Hindlimb muscle (tissue), 1 donor: ENCODE measurements around the gene HPS4. TPM values are rescaled to one million over a fixed set of nuclear protein-coding genes. Genes with fewer than 3 reads are reported as not detected.

ENCODE experiments used
- DNase-seq: peaks from one replicate; pipeline ENCODE4 v3.0.0-alpha.2; 2013
- polyA plus RNA-seq: library from polyadenylated mRNA; unstranded; fragments of 120-200 nt; gene quantifications from one replicate; pipeline ENCODE4 v1.2.1, GENCODE V29; 2013; ENCODE audit not compliant: insufficient read length

Gene HPS4
- polyA plus RNA-seq, 1 donor, result 18.0 TPM

DNA sequence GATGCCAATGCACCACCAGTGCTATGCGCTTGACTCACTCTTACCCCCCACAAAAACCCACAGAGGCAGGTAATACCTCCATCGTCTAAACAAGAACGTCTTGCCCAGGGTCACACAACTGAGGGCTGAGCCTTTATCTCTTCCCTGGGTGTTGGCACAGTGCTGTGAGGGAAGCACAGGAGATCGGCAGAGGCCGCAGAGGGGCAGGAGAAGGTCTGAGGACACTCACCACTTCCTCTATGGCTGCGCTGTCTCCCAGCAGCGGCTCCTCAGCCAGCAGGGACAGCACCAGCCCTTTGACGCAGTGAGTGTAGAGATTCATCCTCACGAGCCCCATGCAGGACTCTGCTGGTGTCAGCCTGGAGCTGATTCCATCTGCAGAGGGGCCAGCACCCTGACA, 19.9 kb downstream of the HPS4 start:
- DNase-seq, result no peak

DNA sequence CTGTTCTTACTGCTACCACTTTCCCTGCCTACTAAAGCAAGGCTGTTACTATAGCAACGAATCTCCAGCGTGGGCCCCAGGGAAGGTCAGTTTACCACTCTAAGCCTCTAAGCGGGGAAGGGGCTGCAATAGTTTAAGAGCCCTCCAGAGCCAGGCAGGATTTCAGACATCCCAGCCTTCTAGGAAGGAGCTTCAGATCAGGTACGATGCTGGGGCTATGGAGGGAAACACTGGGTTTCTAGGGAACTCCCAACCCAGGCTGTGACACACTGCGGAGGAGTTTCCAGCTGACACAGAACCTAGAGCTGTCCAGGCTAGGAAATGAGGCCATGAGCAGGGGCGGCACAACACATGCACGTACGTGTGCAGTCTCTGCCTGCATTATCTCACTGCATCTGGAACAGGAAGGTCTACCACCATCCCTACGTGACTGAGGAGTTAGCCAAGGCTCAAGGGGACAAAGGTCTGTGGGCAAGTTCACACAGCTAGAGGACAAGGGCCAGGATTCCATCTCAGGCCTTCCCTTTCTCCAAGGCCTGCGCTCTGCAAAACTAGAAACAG, 20.4 kb downstream of the HPS4 start:
- no peak for DNase-seq

DNA sequence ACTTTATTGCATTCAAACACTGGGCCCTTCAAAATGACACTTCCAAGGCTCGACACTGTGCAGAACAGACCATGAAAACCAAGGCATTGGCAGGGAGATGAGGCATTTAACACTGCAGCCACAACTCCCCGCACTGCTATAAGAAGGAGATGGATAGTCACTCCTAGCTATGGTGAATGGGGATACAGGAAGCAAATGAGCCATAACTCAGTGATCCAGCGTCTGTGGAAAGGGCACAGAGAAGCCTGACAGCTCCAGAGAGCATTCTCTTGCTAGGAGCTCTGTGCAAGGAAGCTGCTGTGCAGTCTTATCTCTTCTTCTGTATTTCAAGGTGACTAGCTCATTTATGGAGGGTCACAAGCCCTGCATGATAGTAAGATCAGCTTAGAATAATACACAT, 20.9 kb downstream of the HPS4 start:
- DNase-seq, result no peak

DNA sequence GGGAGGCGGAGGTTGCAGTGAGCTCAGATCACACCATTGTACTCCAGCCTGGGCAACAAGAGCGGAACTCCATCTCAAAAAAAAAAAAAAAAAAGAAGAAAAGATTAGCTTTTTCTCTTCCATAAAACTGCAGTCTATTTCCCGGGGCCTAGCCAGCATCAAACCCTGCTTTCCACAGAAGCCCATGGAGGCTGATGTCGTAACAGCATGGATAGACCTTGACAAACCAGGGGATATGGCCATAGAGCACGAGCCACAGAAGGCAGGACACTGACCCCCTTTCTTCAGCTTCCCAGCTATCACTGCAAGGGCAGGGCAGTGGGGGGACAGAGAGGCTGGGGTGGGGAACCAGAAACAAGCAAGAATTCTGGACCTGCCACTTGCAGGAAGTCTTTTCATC, 21.5 kb downstream of the HPS4 start:
- no peak for DNase-seq

DNA sequence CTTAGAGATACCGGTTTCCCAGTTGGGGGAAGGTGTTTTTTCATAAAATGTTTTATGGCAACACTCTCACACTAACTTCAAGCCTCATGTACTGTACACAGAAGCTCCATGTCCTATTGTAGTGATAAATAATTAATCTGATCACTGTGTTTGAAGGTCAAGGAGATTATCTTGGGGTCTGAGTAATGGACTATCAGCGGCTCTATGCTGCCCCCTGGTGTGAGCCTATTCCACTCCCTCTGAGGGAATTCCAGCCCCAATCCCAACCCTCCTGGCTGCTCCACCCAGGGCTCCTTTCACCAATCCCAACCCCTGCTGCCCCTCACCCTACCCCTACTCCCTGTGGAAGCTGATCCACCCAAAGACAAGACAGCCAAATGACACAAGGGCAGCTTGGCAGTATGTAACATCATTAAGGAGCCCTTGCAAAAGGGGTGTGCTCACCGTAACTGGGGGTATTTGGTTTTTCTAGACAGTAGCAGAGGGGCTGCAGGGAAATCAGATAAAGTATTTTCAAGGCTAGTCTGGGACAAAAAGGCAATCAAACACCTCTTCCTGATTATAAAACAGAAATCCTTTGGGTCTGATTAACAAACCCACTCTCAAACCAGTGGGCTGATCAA, 22.3 kb downstream of the HPS4 start:
- peak; percentile 44 for DNase-seq

DNA sequence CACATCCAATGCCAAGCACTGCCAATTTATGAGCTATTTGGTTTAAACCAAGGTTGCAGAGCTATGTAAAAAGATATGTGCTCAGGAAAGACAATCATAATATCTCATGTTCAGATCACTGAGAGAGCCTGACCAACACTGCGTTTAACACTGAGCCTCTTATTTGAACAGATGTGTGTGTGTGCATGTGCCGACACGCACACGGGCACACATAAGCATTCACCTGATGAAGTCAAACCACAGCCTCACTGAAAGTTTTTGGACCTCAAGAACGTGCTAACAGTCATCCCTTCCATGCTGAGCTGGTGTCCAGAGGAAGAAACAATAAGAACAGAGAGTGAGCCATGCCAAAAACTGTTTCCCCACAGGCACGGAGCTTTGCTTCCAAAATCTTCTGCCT, 23.4 kb downstream of the HPS4 start:
- no peak for DNase-seq

DNA sequence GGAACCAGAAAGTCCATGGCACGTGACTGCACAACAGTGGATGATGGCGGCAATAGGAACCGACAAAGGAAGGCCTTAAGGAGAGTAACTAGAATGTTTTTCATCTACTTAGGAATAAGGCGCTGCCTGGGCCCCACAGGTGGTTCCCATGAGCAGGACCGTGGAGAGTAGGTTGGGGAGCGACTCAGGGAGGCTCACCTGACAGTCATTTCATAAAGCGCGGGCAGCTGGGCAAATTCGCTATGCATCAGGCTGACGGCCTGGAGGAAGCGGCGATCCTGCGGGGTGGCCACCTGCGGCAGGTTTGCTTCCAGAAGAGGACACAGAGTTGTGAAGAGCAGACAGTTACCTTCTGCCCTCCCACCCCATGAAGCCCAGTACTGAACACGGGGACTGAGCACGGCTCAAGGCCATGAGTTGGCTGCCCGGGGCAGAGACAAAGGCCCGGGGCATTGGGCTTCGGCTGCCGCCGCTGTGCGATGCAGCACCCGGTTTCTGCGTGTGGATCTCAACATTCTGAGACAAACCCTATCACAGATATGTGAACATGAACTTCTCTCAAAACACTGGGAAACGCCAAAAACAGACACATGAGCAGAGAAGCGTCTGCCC, 25.8 kb downstream of the HPS4 start:
- no peak for DNase-seq

DNA sequence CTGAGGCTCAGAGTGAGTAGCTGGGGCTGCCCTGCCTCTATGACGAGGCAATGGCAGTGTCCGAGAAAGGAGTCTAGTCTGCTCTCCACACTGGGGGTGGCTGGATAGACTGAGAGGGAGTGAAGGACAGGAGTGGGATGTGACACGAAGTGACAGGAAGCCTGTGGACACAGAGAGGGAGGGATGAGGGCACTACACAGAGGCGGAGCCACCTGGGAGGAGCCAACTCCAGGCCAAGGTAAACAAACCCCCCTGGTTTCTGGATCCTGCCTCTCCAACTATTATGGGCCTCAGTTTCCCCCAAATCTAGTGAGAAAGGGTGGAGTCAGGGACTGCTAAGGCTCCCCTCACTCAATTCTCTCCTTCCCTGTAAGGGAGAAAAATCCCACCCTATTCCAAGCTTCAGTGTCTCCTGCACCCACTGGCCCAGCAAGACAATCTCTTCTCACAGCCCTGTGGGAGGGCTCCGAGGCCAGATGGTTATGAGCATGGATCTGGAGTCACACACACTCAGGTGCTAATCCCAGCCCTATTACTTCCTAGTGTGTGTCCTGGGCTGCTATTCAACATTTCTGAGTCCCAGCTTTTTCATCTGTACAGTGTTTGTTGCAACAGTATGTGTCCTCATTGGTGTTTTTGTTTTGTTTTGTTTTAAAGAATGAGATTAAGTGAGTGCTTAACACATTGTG, 29.6 kb downstream of the HPS4 start:
- no peak for DNase-seq

DNA sequence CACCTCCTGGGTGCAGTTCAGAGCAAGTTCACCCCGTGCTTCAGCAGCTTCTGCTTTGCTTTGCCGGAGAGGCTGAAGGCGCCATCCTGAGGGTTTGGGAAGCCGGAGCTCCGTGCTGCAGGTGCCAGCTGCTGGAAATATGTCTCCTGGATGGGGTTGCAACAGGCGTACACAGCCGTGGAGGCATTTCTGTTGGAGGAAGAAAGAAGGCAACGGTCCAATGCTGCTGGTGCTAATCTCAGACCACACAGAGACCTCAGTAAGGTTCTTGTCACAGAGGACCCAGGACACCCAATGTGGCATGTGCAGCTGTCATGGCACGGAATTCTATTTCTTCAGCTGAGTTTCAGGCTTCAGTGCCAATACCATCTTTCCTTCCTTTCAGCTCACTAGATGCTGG, 30.4 kb downstream of the HPS4 start:
- no peak for DNase-seq

DNA sequence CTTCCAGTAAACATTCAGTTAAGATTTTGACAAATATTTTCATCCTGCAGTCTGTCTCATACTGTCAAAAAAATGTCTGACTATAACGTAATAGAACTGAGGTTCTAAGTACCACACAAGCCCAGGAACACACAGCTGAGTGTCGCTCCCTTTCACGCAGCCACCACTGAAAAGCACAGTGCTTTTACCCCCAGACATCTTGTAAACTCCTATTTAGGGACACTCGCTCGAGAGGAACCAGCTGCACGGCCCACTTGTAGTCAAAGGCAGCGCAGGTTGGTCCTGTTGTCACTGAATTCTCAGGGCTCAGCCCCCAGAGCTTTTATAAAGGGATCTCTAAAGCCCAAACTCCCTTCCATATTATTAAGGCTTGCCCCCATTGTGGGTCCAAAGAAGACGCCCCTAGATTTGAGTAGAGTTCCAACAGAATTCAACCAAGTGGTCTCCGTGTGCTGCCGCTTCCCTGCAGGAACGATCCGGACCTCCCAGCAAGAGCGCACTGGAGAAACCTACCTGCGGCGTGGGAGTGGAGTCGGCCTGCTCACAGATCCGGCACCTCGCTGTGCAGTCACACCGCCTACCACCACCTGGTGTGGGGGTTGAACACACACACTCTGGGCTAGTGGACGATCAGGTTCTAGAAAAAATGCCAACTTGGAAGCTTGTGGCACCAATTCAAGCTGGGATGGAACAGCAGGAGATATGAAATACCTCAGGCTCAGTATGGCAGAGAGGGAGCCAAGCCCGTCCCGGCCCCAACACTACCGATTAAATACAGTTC, 31.2 kb downstream of the HPS4 start:
- no peak for DNase-seq

DNA sequence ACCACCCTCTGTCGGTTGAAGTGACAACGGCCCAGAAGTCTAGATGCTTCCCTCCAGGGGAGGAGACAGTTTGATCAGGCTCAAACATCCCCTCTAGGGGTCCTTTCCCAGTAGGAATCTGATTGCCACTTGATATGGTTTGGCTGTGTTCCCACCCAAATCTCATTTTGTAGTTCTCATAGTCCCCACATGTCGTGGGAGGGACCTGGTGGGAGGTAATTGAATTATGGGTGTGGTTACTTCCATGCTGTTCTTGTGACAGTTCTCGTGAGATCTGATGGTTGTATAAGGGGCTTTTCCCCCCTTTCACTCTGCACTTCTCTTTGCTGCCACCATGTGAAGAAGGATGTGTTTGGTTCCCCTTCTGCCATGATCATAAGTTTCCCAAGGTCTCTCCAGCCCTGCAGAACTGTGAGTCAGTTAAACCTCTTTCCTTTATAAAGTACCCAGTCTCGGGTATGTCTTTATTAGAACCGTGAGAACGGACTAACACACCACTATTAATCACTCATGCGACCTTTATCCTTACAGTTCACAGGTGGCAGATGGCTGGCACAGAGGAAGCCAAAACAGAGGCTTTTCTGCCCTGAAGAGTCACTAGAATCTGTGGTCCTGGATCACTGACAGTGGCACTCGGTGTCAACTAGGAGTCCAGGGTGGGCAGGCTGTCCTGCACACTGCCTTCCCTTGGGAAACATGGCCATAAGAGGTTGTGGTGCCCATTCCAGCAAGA, 33.0 kb downstream of the HPS4 start:
- no peak for DNase-seq

DNA sequence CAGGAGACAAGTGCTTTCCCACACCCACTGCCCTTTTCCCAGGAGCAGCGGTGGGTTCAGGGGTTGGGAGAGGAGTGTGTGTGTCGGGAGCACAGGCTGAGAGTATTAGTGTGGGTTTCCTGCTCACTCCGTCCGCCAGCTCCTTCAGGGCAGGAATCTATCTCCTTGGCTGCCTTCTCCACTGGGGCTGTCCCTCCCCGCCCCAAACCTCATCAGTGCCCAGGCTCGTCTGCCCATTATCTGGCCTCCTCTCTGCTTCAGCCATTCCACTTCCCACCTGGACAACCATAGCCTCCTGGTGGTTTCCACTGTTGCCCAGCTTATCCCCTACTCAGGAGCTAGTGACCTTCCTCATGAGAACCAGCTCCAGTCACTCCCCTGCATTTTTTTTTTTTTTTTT, 34.6 kb downstream of the HPS4 start:
- no peak for DNase-seq

DNA sequence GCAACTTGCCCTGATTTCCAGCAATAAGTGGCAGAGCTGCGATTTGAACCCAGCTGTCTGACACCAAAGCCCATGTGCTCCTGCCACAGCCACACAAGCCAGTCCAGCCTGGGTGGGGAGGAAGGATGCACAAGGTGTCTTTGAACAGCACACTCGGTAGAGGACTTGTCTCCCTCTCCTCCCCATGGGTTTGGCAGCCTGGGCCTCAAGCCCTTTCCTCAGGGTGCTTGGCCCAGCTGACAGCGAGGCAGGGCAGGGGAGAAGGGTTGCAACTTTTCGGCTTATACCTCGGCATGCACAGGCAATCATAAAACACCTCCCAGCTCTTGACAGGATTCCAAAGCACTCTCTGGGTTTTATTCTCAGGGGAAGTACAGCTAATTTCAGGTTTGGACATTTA, 35.2 kb downstream of the HPS4 start:
- no peak for DNase-seq

DNA sequence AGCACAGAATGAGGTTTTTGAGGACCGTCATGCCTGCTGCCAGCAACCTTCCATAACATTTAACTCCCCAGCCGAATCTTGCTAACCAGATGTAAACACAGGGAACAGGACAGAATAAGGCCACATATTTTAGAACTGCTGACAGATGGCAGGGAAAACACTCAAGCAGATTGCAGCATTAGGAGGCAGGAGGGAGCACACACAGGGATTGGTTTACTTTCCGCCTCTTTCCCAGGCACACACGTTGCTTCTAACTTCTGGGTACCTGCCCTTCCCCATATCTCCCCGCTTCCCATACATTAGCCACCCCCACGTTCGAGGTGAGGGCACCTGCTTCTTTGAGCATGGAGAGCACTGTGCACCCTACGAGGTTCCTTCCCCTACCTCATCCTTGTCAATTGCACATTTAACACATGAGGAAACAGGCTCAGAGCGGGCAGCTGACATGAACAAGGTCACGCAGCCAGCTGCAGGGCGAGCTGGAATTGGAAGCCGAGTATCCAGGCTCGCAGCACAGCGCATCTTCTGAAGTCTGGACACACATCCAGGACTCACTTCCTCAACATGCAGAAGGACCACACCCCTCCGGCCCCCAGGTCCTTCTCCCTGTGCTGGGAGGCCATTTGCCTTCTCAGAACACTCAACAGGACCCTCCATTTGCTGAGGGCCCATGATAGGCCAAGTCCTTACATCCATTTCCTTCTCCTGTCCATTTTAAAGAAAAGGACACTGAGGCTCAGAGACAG, 35.8 kb downstream of the HPS4 start:
- DNase-seq, result no peak

DNA sequence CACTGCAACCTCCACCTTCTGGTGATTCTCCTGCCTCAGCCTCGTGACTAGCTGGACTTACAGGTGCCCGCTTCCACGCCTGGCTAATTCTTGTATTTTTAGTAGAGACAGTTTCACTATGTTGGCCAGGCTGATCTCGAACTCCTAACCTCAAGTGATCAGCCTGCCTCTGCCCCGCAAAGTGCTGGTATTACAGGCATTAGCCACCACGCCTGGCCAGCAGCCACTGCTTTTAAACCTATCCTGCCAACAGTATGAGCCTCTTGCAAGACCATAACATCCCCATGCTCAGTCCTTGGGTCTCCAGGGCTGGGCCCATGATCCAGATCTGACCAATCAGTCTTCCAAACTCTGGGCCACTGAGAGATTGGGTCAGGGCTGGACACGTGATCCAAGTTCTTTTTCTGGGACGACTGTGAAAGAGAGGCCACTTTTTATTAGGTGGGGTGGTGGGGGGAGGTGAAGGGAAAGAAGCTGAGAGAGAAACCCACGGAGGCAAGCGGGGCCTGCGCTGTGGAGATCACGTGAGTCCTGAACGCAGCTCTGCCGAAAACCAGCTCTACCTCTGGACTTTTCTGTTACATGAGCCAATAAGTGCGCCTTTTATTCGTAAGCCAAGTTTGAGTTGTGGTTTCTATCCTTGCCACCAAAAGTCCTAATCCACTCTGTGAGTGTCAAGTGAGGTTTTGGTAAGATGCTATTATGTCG, 36.6 kb downstream of the HPS4 start:
- DNase-seq, result no peak

DNA sequence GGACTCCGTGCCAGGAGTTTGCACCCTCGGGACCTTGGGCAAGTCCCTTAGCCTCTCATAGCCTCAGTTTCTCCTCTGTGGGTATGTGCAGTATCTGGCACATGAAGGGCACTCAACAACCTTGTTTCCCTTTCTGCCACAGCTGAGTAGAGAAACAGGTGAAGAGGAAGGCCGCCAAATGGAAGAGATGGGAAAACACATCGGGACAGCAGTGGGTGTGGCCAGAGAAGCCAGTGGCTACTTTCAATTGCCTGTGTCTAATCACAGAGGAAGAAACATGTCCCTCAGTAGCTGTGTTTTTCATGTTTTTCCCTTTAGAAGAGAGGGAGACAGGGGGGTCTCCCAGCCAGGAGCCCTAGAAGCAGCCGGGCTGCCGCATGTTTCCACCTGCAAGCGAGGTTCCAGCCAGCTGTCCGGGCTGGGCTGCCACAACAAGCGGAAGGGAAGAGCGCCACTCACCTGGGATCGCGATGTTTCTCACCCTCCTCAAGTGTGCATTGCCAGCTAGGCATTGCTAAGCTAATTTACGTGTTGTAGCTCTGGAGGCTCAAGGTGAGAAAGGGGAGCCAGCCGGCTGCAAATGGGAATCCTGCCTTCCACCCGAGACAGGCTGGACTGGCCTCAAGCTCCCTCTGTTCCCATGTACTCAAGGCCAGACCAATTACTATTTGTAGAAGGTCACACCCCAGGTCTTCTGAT, 37.9 kb downstream of the HPS4 start:
- no peak for DNase-seq

DNA sequence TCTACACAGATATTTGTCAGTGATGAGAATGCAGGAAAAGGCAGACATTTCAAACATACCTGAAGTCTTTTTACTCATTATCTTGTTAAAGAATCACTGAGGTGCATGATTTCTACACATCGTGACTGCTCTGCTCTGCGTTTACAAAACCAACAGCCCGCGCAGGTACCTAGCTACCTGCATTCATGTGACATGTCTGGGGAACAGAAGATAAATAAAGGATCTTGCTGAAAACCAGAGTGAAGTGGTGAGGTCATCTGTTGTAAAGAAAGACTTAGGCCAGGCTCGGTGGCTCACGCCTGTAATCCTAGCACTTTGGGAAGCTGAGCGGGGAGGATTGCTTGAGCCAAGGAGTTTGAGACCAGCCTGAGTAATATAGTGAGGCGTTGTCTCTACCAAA, 38.8 kb downstream of the HPS4 start:
- DNase-seq, result no peak

DNA sequence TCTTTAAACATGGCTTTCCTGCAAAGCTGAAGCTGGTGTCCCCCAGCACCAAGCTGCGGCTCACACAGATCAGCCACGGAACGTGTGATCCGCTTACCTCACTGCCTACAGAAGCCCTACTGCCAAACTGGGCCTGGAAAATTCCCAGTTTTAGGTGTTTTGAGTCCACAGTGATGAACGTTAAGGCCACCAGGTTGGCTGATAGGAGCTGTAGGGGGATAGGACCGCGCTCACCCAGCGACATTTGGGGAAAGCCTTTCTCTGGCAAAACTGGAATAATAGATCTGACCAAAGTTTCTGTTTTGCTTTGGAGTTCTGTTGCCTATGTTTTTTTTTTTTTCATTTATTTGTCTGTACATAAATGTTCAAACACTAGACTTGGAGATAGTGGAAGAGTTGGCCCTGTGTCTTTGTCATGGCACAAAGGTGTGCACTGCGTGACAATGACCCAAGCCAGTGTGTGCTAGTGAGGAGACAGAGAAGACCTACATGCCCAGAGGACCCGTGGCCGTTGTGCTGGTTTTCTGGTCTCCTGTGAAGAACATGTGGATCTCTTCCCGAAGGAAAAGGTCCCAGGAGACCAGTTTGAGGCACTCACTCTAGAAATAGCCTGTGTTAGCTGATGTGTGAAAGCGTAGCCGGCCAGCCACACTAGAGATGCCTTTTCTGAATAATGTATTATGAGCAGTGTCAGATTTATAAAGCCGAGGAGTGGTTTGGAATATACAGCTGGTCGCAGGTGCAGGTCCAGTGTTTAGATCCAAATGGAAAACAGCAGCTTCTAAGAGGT, 39.5 kb downstream of the HPS4 start:
- DNase-seq, result no peak

DNA sequence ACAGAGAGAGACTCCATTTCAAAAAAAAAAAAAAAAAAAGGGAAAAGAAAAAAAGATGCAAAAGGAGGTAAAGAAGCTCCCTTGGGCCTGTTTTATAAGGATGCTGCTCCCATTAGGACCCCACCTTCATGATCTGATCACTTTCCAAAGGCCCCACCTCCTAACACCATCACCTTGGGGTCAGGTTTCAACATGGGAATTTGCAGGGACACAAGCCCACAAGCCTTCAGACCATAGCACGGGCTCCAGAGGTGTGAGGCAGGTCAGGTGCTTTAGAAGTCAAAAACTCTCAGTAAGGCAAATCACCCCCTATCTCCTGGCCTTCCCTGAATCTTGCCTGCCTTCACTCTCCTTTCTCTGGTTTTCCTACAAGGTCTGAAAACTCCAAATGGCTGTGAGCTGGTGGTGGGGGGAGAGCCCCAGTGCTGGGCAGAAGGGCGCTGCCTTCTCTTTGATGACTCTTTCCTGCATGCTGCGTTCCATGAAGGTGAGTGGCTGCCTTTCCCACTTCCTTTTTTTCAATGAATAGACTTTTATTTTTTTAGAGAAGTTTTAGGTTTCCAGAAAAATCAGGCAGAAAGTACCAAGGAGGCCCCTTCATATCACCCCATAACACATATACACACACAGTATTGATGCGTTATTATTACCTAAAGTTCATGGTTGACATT, 41.4 kb downstream of the HPS4 start:
- DNase-seq, result no peak
